ENCODE results near the gene POLE4. TPM values are rescaled to one million over a fixed set of nuclear protein-coding genes. Genes with fewer than 3 reads are reported as not detected.

The POLE4 gene
- 39.0 and 48.7 TPM in 2 replicates for total RNA-seq

GRCh38 chr2:74958274-74959105 is at the start of gene POLE4:
Gene POLE4 (plus strand): TSS chr2:74958643. CDS start chr2:74958680, 37 bp downstream.

Other genes starting within 250 kb of the POLE4 start
- gene HK2, start 124.5 kb upstream of the POLE4 start, total RNA-seq = 36.5 and 50.1 TPM in 2 replicates
- gene TACR1, start 240.9 kb downstream of the POLE4 start, total RNA-seq = 0.18 and 4.7 TPM in 2 replicates

All from cardiac atrium fibroblast (primary cell).